Stimulated activated CD4-positive, alpha-beta T cell treated with anti-CD3 and anti-CD28 coated beads, TNF-alpha, amount 100 ng/mL, for 4 hours (primary cell): Measurements from ENCODE around the gene DCPS.
"Not testable (repeated sequence)": the region's sequence is repeated elsewhere in the genome, so short reads cannot be mapped to it uniquely, and the experiment has no call there.

Source experiments
- DNase-seq, 3 experiments: peaks; one replicate each; pipeline ENCODE4 v3.0.0-alpha.2; 2020; ENCODE audit warnings: low read depth in 3 of 3

Gene DCPS

GRCh38 chr11:126360049-126360446, 56.2 kb downstream of the DCPS start:
- no peak for DNase-seq

- no peak for DNase-seq
Observed at GRCh38 chr11:126361400-126361799, 57.5 kb downstream of the DCPS start.

GRCh38 chr11:126362879-126363655, 59.2 kb downstream of the DCPS start:
- no peak for DNase-seq

GRCh38 chr11:126363706-126364248, 59.9 kb downstream of the DCPS start:
- no peak for DNase-seq

- not testable (repeated sequence) for DNase-seq
Observed at GRCh38 chr11:126364735-126365134, 60.9 kb downstream of the DCPS start.

- not testable (repeated sequence) for DNase-seq
Observed at GRCh38 chr11:126365508-126365907, 61.6 kb downstream of the DCPS start.

- DNase-seq = no peak
Observed at GRCh38 chr11:126366064-126366822, 62.4 kb downstream of the DCPS start.

- not testable (repeated sequence) for DNase-seq
Observed at GRCh38 chr11:126366823-126367654, 63.2 kb downstream of the DCPS start.

- DNase-seq = not testable (repeated sequence)
Observed at GRCh38 chr11:126367806-126368205, 63.9 kb downstream of the DCPS start.

- not testable (repeated sequence) for DNase-seq
Observed at GRCh38 chr11:126368336-126369119, 64.7 kb downstream of the DCPS start.

GRCh38 chr11:126370016-126370415, 66.2 kb downstream of the DCPS start:
- DNase-seq = no peak

GRCh38 chr11:126371595-126371994, 67.7 kb downstream of the DCPS start:
- no peak for DNase-seq

- DNase-seq = not testable (repeated sequence)
Observed at GRCh38 chr11:126373389-126374066, 69.7 kb downstream of the DCPS start.

- not testable (repeated sequence) for DNase-seq
Observed at GRCh38 chr11:126374562-126375300, 70.9 kb downstream of the DCPS start.

- no peak for DNase-seq
Observed at GRCh38 chr11:126375726-126376125, 71.9 kb downstream of the DCPS start.

GRCh38 chr11:126378763-126379162, 74.9 kb downstream of the DCPS start:
- no peak for DNase-seq

GRCh38 chr11:126380909-126381308, 77.0 kb downstream of the DCPS start:
- no peak for DNase-seq

GRCh38 chr11:126381960-126382359, 78.1 kb downstream of the DCPS start:
- not testable (repeated sequence) for DNase-seq

- DNase-seq = not testable (repeated sequence)
Observed at GRCh38 chr11:126382641-126383040, 78.8 kb downstream of the DCPS start.
